T-helper 9 cell (primary cell): ENCODE data around the gene BCL7C.
A peak's percentile ranks its signal among the peaks of the same experiment; 100 is the strongest.
"Not testable (repeated sequence)": the region's sequence is repeated elsewhere in the genome, so short reads cannot be mapped to it uniquely, and the experiment has no call there.

Experiments used
- DNase-seq: peaks from one replicate; pipeline ENCODE4 v3.0.0-alpha.2; 2020

Gene BCL7C

DNA sequence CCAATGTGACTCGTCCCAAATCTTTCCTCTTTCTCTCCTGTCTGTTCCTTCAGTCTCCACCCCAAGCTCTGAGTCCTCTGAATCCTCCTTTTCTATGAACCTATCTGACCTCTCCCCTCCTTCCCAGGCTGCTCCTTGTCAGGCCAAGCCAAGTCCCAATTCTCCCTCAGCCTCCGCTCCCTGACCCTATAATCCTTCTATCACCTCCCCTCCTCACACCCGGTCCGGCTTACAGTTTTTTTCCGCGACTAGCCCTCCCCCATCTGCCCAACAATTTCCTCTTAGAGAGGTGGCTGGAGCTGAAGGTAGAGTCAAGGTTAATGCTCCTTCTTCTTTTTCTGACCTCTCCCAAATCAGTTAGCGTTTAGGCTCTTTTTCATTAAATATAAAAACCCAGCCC, 33.1 kb downstream of the BCL7C start:
- not testable (repeated sequence) for DNase-seq

DNA sequence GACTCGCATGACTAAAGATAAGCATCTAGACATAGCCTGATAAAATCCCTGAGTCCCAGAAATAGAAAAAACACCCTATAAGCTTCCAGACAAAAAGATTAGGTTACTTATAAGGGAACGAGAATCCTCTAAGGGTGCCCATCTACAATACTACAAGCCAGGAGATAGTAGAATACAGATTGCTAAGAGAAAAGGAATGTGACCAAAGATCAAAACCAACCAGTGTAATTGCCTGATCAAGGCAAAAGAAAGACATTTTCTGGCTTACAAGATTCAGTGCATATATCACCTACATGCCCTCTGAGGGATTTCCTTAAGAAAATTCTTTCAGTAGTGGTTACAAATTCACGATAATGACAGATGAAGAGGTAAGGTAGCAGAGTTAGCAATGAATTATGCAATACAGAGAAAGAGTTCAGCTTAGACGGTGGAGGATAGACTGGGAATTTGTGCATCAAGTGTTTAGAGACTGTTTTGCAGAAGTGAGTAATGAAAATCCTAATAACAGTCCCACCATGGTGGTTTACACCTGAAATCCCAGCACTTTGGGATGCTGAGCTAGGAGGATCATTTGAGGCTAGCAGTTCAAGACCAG, 35.0 kb downstream of the BCL7C start:
- no peak for DNase-seq

DNA sequence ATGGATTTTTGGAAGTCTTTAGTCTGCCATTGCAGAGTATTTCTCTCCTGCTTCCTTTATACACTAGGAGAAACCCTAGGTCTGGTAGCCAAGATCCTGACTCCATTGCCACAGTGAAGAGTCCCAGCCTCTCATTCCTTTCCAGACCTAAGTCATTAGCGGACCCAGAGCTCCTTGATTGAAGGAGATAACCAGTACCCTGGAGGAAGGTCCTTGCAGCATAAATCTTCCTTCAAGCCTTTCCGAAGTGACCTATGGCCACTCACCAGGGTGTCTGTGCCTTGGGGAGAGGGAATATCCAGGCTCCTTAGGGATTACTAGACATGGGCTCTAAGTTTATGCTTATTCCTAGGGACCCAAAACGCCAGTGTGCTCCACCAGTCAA, 35.8 kb downstream of the BCL7C start:
- DNase-seq, result no peak

- DNase-seq, result no peak
These were observed 40.1 kb downstream of the BCL7C start for GRCh38 chr16:30853758-30854157.

GRCh38 chr16:30850246-30850645, 43.6 kb downstream of the BCL7C start:
- DNase-seq, result no peak

DNA sequence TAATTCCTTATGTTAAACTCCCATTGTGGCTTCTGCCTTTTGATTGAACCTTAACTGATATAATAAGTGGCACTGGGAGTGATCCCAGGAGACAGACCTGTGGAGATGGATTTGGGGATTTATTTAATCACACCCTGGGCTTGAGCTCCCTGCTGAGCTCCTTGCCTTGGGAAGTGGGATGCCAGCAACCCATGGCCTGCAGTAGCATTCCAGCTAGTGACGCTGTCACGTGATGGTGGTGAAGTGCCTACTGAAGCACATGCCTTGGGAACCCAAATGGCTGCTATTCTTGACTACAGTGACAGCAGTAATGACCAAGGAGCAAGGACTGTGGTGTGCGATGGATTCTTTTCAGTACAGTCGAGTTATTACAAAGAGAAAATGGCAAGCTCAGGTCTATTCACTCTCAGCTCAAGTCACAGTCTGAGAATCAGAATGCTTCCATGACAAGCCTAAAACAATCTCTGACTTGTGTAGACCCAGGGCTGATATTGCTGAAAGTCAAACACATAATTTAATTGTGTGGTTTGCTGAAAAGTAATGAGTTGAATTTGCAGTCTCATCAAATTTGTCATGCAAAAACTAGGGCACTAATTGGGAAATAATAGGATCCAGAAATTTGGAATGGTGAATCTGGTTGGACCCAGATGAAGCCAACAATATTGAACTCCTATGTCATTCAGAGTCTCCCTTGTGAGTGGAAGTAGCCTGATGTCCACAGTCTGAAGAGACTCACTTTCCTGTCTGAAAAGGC, 47.1 kb downstream of the BCL7C start:
- no peak for DNase-seq

GRCh38 chr16:30844671-30845449, 49.0 kb downstream of the BCL7C start:
- peak; percentile 77 for DNase-seq

- DNase-seq, result no peak
These were observed 49.6 kb downstream of the BCL7C start for GRCh38 chr16:30844346-30844670.

GRCh38 chr16:30843501-30843900, 50.4 kb downstream of the BCL7C start:
- no peak for DNase-seq

DNA sequence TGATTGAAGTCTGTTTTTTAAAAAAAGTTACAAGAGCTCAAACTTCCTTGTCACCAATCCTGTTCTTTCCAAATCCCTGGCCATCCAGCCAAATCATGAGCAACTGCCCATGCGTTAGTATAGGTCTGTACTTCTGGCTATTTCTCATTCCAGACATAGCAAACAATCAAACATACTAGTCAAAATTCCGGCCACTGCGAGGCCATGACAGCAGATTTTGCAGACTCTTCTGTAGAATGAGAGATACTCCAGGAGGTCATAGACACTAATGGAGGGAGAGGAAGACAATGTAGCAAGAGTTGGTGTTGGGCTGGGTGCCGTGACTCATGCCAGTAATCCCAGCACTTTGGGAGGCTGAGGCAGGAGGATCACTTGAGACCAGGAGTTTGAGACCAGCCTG, 50.9 kb downstream of the BCL7C start:
- no peak for DNase-seq

- DNase-seq, result no peak
These were observed 52.5 kb downstream of the BCL7C start for GRCh38 chr16:30841332-30841731.

DNA sequence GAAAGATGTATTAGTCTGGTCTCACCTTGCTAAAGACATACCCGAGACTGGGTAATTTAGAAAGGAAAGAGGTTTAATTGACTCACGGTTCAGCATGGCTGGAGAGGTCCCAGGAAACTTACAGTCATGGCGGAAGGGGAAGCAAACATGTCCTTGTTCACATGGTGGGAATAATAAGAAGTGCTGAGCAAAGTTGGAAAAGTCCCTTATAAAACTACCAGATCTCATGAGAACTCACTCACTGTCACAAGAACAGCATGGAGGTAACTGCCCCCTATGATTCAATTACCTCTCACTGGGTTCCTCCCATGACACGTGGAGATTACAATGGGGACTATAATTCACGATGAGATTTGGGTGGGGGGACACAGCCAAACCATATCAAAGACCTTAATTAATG, 53.3 kb downstream of the BCL7C start:
- DNase-seq, result no peak

- DNase-seq, result no peak
These were observed 54.2 kb downstream of the BCL7C start for GRCh38 chr16:30839523-30840227.

DNA sequence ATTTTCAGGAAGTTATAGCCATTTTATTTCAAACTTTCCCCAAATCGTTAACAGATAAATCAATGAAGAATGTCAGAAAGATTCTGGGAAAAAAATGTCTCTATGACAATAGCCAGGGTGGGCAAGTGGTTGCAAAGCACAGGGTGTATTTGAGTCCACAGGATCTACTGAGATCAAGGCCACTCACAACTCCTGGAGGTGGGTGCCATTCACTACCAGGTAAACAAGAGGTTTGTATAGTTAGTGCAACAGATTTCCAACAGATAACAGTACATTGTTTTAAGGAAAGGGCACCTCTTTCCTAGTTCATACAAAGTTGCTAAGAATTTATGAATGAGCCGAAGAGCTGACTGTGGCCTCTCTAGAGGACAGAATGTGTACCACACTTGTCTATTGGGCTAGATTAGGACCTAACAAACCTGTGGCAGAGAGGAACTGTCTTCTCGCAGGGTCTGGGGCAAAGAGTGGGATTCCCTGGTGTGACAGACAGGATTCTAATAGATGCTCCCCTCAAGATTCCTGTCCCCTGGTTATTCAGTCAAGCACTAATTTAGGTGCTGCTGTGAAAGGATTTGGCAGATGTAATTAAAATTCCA, 54.9 kb downstream of the BCL7C start:
- no peak for DNase-seq

GRCh38 chr16:30837904-30838303, 56.0 kb downstream of the BCL7C start:
- no peak for DNase-seq
